ENCODE results near the gene MMD2.
"Not testable (repeated sequence)": the region's sequence is repeated elsewhere in the genome, so short reads cannot be mapped to it uniquely, and the experiment has no call there.

MMD2 gene

DNA sequence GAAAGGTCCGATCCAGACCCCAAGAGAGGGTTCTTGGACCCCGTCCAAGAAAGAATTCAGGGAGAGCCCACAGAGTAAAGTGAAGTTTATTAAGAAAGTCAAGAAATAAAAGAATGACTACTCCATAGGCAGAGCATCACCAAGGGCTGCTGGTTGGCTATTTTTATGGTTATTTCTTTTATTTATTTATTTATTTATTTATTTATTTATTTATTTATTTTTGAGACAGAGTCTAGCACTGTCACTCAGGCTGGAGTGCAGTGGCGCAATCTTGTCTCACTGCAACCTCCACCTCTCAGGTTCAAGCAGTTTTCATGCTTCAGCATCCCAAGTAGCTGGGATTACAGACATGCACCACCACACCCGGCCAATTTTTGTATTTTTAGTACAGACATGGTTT, 65.8 kb downstream of the MMD2 start:
- DNase-seq: not testable (repeated sequence)

- not testable (repeated sequence) for DNase-seq
Measured at GRCh38 chr7:4891522-4891921, 67.5 kb downstream of the MMD2 start.

DNA sequence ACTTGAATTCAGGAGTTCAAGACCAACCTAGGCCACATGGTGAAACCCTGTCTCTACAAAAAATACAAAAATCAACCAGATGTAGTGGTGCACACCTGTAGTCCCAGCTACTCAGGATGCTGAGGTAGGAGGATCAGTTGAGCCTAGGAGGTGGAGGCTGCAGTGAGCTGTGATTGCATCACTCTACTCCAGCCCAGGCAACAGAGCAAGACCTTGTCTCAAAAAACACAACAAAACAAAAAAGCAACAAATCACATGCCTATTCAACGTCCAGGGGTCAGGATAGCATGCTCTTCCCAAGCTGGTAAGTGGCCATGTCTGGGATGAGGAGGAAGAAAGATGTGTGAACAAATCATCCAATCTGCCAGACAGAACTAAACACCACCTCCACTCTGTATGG, 69.3 kb downstream of the MMD2 start:
- no peak for DNase-seq

DNA sequence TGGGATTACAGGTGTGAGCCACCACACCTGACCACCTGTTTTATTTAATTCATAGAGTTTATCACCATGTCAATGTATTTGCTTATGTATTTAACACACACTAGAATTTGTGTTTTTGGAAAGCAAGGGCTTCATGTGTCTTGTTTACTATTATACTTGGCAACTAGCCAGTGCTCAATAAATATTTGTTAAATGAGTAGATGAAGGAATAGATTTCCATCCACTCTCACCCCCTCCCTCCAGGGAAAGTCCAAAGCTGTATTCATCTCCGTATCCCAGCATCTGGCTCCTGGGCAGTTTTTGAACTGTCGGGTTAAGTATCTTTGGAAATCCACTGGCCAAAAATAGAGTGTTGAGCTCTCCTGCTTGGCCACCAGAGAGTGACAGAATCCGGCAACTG, 70.8 kb downstream of the MMD2 start:
- DNase-seq: no peak

GRCh38 chr7:4886671-4887070, 72.3 kb downstream of the MMD2 start:
- no peak for DNase-seq

DNA sequence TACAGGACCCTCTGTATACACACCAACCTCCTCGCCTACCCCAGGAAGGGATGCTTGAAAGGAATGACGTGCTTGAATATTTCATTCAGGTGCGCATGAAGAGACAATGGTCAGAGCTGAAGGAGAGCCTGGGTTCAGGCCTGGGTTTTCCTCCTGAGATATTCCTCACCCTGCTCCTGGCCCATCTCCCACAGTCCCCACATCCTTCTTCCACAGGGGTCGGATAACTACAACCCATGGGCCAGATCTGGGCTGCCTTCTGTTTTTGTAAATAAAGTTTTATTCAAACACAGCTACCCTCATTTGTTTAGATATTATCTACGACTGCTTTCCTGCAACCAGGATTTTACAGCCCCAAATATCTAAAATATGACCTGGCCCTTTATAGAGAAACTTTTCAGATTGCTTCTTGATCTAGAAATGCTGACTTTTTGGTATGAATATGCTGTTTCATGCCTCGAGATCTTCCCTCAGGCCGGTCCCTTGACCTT, 73.6 kb downstream of the MMD2 start:
- DNase-seq: no peak

DNA sequence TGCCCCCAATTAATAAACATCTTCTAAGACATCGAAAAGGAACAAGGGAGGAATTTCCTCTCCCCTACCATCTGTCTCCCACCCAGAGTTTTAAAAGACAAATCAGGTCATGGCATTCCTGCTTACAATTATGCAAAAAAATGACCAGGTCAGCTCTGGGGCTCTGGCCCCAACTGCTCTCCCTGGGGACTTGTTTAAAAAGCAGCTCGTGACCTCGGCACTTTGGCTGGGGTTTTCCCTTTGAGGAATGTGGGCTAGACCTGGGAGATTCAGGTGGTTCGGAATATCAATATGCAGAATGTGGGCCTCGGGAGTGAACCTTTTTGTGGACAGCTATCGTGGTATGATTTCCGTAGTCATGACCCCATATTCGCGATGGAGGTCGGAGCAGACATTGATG, 74.8 kb downstream of the MMD2 start:
- DNase-seq: no peak

GRCh38 chr7:4883372-4884144, 75.4 kb downstream of the MMD2 start, which contains the start of gene RADIL:
RADIL (minus strand) TSS chr7:4883716; CDS start chr7:4878139, 5,577 bp downstream.
- peak; percentile 69 for DNase-seq

GRCh38 chr7:4883033-4883371, 76.0 kb downstream of the MMD2 start:
- no peak for DNase-seq

DNA sequence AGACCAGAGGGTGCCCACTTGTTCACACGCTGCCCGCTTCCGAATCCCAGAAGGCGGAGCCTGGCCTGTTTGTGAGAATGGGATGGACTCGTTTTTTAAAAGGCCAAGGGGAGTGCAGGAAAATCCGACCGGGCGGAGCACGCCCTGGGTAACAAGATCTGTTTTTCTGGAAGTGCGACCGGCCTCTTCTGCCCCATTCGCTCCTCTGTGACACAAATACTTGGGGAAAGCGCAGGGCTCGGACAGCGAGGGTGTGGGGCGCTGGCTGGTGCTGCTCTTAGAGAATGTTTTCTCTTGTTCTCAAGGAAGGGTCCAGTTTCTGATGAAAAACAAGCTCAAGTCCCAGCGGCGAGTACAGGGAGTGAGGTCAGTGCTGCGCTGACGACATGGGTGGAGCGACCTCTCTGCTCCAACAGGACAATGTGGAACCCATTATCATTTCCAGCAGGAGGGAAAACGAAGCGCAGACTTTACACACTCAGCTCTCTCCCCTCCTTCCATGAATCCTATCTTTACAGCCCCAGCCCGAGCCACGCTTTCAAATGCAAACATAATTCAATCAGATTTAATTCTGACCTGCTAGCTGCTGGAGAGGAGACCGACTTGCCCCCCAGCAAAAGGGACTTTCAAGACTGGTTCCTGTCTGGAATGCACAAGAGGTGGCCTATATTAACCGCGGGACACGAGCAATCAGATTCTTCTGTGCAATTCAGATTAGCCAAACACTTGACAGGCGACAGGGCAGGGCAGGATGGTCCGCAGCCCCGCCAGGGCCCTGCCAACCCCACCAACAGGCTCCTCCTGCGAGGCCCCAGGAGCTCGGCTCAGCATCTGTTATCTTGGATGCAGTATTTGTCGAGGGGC, 76.6 kb downstream of the MMD2 start:
- DNase-seq: no peak

- DNase-seq: peak; percentile 92
Measured at GRCh38 chr7:4880218-4880617, 78.8 kb downstream of the MMD2 start.

DNA sequence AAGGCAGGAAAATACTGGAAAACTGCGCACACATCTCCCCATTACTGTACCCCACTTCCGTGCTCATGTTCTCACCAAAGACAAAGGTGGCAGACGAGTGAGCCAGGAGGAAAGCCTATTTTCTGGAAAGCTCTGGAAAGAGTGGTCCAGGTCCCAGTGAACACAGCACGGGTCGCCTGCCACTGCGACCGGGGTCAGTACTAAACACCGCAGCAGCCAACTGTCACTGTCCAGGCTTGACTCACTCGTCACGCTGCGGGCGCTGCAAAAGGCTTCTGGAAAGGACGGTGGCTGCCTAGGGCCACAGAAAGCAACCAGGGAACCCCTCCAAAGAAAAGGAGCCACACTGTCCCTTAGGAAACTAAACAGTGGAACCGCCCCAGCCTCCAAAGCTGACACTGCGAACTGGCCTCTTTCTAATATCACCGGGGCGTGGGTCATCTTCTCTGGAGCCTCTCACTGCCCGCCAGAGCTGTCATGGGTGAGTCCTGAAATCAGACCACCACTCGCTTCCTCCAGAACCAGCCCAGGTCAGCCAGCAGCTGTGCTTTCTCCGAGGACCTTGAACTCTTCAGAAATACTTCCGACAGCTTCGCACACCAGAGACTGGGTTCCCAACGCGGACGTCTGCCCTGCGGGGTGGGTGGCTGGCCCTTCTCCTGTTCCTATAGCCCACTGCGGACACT, 79.4 kb downstream of the MMD2 start:
- no peak for DNase-seq

DNA sequence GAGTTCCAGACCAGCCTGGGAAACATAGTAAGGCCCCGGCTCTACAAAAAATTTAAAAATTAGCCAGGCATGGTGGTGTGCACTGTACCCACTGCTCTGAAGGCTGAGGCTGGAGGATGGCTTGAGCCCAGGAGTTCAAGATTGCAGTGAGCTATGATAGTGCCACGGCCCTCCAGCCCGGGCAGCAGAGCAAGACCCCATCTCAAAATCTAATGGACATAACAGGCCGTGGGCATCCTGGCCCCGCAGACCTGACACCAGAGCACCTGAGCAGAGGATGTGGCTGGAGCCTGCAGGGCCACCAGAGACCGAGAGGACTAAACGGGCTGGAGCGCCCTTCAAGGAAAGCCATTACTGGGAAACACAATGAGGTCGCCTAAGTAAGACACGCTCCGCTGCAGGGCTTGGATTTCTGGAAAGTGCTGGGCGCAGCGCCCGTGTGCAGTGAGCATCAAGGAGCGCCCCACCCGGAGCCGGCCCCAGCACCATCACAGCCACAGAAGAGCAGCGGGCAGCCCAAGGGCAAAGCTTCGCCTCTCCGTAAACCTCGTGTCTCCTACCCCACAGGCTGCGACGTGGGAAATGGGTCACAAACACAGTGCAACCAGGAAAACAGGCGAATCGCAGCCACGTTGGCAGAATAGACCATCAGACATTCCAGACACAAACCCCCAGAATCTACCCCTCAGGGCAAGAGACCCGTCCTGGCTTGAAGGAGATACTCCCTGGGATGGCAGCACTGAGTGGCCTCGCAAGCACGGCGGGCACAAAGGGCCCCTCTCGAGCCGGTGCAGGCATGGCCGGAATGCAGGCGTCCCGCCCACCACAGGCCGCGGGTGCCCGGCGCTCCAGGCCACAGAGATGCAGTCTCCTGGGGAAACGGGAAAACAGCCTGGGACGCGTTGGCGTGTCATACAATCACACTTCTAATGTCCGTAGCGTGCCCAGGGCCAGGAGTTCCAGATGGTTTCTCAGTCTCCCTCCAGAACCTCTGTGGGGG, 80.4 kb downstream of the MMD2 start:
- peak; percentile 69 for DNase-seq

- DNase-seq: no peak
Measured at GRCh38 chr7:4876586-4876985, 82.4 kb downstream of the MMD2 start.

- DNase-seq: no peak
Measured at GRCh38 chr7:4875391-4875790, 83.6 kb downstream of the MMD2 start.

GRCh38 chr7:4873071-4873944, 85.7 kb downstream of the MMD2 start:
- DNase-seq: no peak

DNA sequence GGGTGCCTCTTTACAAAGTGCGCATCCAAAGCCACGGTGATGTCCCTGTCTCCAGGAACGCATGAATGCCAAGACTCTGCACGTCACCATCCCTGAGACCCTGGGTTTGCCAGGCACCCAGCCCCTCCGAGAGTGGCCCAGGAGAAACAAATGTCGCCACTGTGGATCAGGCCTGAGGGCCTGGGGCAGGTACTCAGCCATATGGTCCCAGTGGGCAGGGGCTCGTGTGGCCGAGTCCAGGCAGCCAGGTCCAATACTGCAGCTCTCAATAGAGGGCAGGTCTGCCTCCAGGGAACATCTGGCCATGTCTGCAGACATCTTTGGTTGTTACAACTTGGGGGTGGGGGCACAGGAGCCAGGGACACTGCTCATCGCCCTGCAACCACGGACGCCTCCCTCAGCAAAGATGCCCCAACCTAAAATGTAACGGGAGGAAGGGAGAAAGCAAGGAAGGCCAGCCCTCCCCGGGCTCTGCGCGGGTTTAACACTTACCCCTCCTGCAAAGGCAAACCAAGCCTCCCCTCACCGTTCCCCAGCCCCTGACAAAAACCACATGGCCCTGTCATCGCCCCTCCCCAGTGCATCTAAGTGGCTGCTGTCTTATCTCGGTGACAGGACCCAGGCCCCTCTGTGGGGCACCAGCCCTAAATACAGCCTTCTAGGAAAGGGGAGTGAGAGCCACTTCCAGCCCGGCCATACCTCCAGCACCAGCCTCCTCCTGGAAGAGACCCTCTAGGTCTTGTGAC, 86.9 kb downstream of the MMD2 start:
- DNase-seq: no peak

DNA sequence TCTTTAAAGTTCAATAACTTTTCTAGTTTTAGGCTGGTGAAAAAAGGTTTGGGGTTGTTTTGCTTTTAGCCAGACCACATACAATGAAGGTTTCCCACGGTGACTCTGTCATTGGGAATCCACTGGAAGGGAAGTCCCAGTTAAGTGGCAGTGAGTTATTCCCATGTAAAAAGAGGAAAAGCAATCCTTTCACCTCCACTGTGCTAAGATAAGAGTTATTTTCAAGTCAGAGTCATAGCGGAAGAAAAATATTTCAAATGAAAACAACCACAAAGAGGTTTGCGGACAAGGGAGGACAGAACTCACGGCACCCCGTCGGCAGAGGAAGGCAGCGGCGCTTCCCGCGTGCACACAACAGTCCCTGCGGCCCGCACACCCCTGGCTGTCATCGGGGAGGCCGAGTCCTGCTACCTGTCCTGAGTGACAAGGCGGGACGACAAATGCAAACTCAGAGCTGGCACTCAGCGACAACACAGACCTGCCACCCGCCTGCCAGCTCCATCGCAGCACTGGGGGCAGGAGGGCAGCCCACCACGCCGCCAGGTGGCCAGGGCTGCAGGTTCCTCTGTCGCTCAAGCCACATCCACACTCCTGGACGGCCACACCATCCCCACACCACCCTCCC, 87.8 kb downstream of the MMD2 start:
- DNase-seq: no peak

- DNase-seq: no peak
Measured at GRCh38 chr7:4868493-4868892, 90.5 kb downstream of the MMD2 start.
